HepG2 (cell line): ENCODE results near the gene BAHCC1. TPM values are rescaled to one million over a fixed set of nuclear protein-coding genes. Genes with fewer than 3 reads are reported as not detected.
A peak's percentile ranks its signal among the peaks of the same experiment; 100 is the strongest.

Source experiments
- ATAC-seq: fragments of 200-7000 bp; cut with Tn5 transposase; 3 replicates; pipeline ENCODE4 v1.9.1; 2020; ENCODE audit warnings: mild to moderate bottlenecking, moderate library complexity
- BruUV-seq: library from RNA; stranded (reverse); fragments of 400-500 nt; replicated peaks from 2 replicates; lab custom pipeline; 2021; lab: Mats Ljungman, UMichigan
- CTCF ChIA-PET: fragments of 300-600 bp; formaldehyde crosslinking; extraction: SDS; loops from one replicate; lab custom pipeline; 2021; ENCODE audit warnings: low total read pairs, inconsistent platforms, low intra/inter-chr PET ratio; lab: Yijun Ruan, JAX
- POLR2A ChIA-PET: fragments of 350-600 bp; sonication (Branson Sonifier 250); formaldehyde crosslinking; loops from one replicate; lab custom pipeline; 2020; ENCODE audit warnings: antibody characterized with exemption, inconsistent platforms; lab: Yijun Ruan, JAX
- DNase-seq: peaks from one replicate; pipeline ENCODE4 v3.0.0-alpha.2; 2015; ENCODE audit warnings: low spot score
- FAIRE-seq: peaks from 3 replicates; lab custom pipeline; 2011; peaks lifted over from hg19 to GRCh38; lab: Jason Lieb, UNC
- H2AFZ ChIP-seq: one replicate; pipeline ENCODE4 v1.6.1; 2011; ENCODE audit warnings: low read length, inconsistent platforms
- H3K27ac ChIP-seq: fragments of 300-600 bp; 3 replicates; pipeline ENCODE4 v1.8.0; 2011; ENCODE audit warnings: mixed run types, mild to moderate bottlenecking, mixed read lengths, low read length, inconsistent platforms; ENCODE audit not compliant: insufficient read depth; ENCODE audit errors: extremely low read length
- H3K27me3 ChIP-seq, 2 experiments: fragments of 200-600 bp in 1 of 2; 2 replicates in 1 of 2; 3 replicates in 1 of 2; pipeline versions ENCODE4 v1.6.0 to v1.8.0; 2011; ENCODE audit warnings: low read length in 2 of 2, mild to moderate bottlenecking in 2 of 2, moderate library complexity in 2 of 2, inconsistent platforms in 1 of 2; ENCODE audit not compliant: insufficient read depth in 2 of 2, control insufficient read depth in 1 of 2
- H3K36me3 ChIP-seq, 2 experiments: fragments of 200-600 bp in 1 of 2; replicated peaks in 1 of 2; 2 replicates in 1 of 2; 3 replicates in 1 of 2; pipeline versions ENCODE4 v1.5.1 to v1.8.0; 2011; ENCODE audit warnings: low read length in 2 of 2, inconsistent platforms in 1 of 2; ENCODE audit not compliant: insufficient read depth in 2 of 2, control insufficient read depth in 1 of 2
- H3K4me1 ChIP-seq: 2 replicates; pipeline ENCODE4 v1.5.1; 2012; ENCODE audit warnings: low read length, inconsistent platforms; ENCODE audit not compliant: insufficient read depth
- H3K4me2 ChIP-seq: 2 replicates; pipeline ENCODE4 v1.6.0; 2011; ENCODE audit warnings: low read depth, low read length, inconsistent platforms
- H3K4me3 ChIP-seq, 3 experiments: fragments of 200-600 bp in 1 of 3; sonication (generic), shearing (Covaris generic) in 1 of 3; replicated peaks in 1 of 3; 2 replicates each; pipeline ENCODE4 v1.5.1; 2011 to 2016; ENCODE audit warnings: low read length in 3 of 3, inconsistent platforms in 2 of 3, low read depth in 2 of 3, mild to moderate bottlenecking in 2 of 3, control low read depth in 1 of 3, mixed read lengths in 1 of 3; ENCODE audit not compliant: insufficient read depth in 1 of 3
- H3K79me2 ChIP-seq: one replicate; pipeline ENCODE4 v1.6.1; 2011; ENCODE audit warnings: low read length, inconsistent platforms; ENCODE audit not compliant: insufficient read depth
- H3K9ac ChIP-seq: 2 replicates; pipeline ENCODE4 v1.6.0; 2011; ENCODE audit warnings: mild to moderate bottlenecking, low read depth, low read length, inconsistent platforms; ENCODE audit not compliant: insufficient read depth
- H3K9me3 ChIP-seq: 2 replicates; pipeline ENCODE4 v1.5.1; 2012; ENCODE audit warnings: mild to moderate bottlenecking, low read length
- H4K20me1 ChIP-seq: 2 replicates; pipeline ENCODE4 v1.6.0; 2011; ENCODE audit warnings: inconsistent platforms, mild to moderate bottlenecking, low read length, moderate library complexity; ENCODE audit not compliant: insufficient read depth
- AGO2 ChIP-seq: fragments of 200-400 bp; formaldehyde crosslinking; optimal IDR thresholded peaks from 2 replicates; pipeline ENCODE3; 2017; ENCODE audit warnings: mild to moderate bottlenecking, low read depth, low read length, moderate library complexity
- CREM ChIP-seq, 2 experiments: sonication (generic) in 1 of 2; formaldehyde crosslinking in 1 of 2; IDR thresholded peaks; 2 replicates each; pipeline versions ENCODE4 v1.4.0 to v1.6.1; 2016 to 2020; ENCODE audit warnings: antibody characterized with exemption in 1 of 2, mild to moderate bottlenecking in 1 of 2, missing genetic modification reagents in 1 of 2
- GTF3A ChIP-seq: sonication (generic); formaldehyde crosslinking; conservative IDR thresholded peaks from 2 replicates; pipeline ENCODE4 v1.4.0; 2020; ENCODE audit warnings: mild to moderate bottlenecking, missing genetic modification reagents
- HOMEZ ChIP-seq: IDR thresholded peaks from 2 replicates; pipeline ENCODE4 v1.6.1; 2016; ENCODE audit warnings: low read depth
- MYPOP ChIP-seq: sonication (generic); formaldehyde crosslinking; IDR thresholded peaks from 2 replicates; pipeline ENCODE4 v1.8.1; 2023; ENCODE audit warnings: mild to moderate bottlenecking, moderate library complexity, missing genetic modification reagents
- NCOA1 ChIP-seq: sonication (generic); formaldehyde crosslinking; IDR thresholded peaks from 2 replicates; pipeline ENCODE4 v1.9.0; 2021; ENCODE audit warnings: missing genetic modification reagents
- PRMT3 ChIP-seq: sonication (generic); formaldehyde crosslinking; IDR thresholded peaks from 2 replicates; pipeline ENCODE4 v1.8.1; 2022; ENCODE audit warnings: low read depth, mild to moderate bottlenecking, moderate library complexity, missing genetic modification reagents, borderline replicate concordance
- RFX1 ChIP-seq: fragments of 450-650 bp; IDR thresholded peaks from 2 replicates; pipeline ENCODE4 v1.6.1; 2017
- THAP9 ChIP-seq: sonication (generic); formaldehyde crosslinking; IDR thresholded peaks from 2 replicates; pipeline ENCODE4; 2020; ENCODE audit warnings: missing genetic modification reagents, mild to moderate bottlenecking, borderline replicate concordance
- TRIM24 ChIP-seq: sonication (generic); formaldehyde crosslinking; IDR thresholded peaks from 2 replicates; pipeline ENCODE4 v1.8.0; 2022; ENCODE audit warnings: mild to moderate bottlenecking, missing genetic modification reagents
- ZNF282 ChIP-seq: fragments of 450-650 bp; IDR thresholded peaks from 2 replicates; pipeline ENCODE4 v1.6.1; 2018; ENCODE audit not compliant: partially characterized antibody
- ZNF570 ChIP-seq: sonication (generic); formaldehyde crosslinking; IDR thresholded peaks from 2 replicates; pipeline ENCODE4 v1.4.0; 2020; ENCODE audit warnings: mild to moderate bottlenecking, missing genetic modification reagents, borderline replicate concordance
- ZNF572 ChIP-seq: sonication (generic); formaldehyde crosslinking; IDR thresholded peaks from 2 replicates; pipeline ENCODE4 v1.5.1; 2020; ENCODE audit warnings: mild to moderate bottlenecking, missing genetic modification reagents
- ZNF605 ChIP-seq: sonication (generic); formaldehyde crosslinking; IDR thresholded peaks from 2 replicates; pipeline ENCODE4 v1.8.0; 2022; ENCODE audit warnings: mild to moderate bottlenecking, missing genetic modification reagents
- ZNF816 ChIP-seq: sonication (generic); formaldehyde crosslinking; IDR thresholded peaks from 2 replicates; pipeline ENCODE4 v1.8.0; 2022; ENCODE audit warnings: missing genetic modification reagents, mild to moderate bottlenecking, borderline replicate concordance
- ZNF891 ChIP-seq: sonication (generic); formaldehyde crosslinking; IDR thresholded peaks from 2 replicates; pipeline ENCODE4 v1.5.0; 2020; ENCODE audit warnings: mild to moderate bottlenecking, missing genetic modification reagents
- ZSCAN21 ChIP-seq: sonication (generic); formaldehyde crosslinking; IDR thresholded peaks from 2 replicates; pipeline ENCODE4 v1.8.0; 2022; ENCODE audit warnings: mild to moderate bottlenecking, missing genetic modification reagents, moderate library complexity, borderline replicate concordance
- ZSCAN30 ChIP-seq: sonication (generic); formaldehyde crosslinking; IDR thresholded peaks from 2 replicates; pipeline ENCODE4 v1.5.0; 2020; ENCODE audit warnings: mild to moderate bottlenecking, missing genetic modification reagents
- whole genome bisulfite sequencing: methylation state at CpG from one replicate; pipeline ENCODE4 v1.1.6; 2017; ENCODE audit warnings: low lambda C conversion rate; 5-methylcytosine and 5-hydroxymethylcytosine counted together
- in situ Hi-C: cut with HindIII; loops from 2 replicates; pipeline ENCODE4 v1.10.0; 2017; ENCODE audit warnings: low pct_unique_long_range_greater_than_20kb; ENCODE audit not compliant: extremely low pct_ligation_motif_present
- intact Hi-C: fragments of 100-400 bp; cut with micrococcal nuclease; formaldehyde crosslinking; loops from one replicate; pipeline ENCODE4 v1.10.0; 2022; ENCODE audit not compliant: unreplicated experiment
- polyA plus RNA-seq, 8 experiments: library from polyadenylated mRNA; depleted of rRNA in 3 of 8; stranded (reverse) in 7 of 8; unstranded in 1 of 8; fragments of >200 nt; fragmentation: Illumina TruSeq in 4 of 8; extraction: Trizol in 4 of 8; gene quantifications; 2 replicates each; pipeline versions ENCODE4 v1.2.1 to v1.2.3, GENCODE V29; 2011 to 2016; ENCODE audit warnings: low read depth in 4 of 8, missing spikeins in 1 of 8, mixed read lengths in 1 of 8; ENCODE audit not compliant: insufficient read depth in 1 of 8
- total RNA-seq, 5 experiments: library from RNA; depleted of rRNA; stranded (reverse); fragments of >200 nt; fragmentation: Illumina TruSeq; extraction: Trizol; gene quantifications; 2 replicates each; pipeline ENCODE4 v1.2.3, GENCODE V29; 2016; ENCODE audit warnings: low read depth in 1 of 5

Gene BAHCC1
- total and polyA plus RNA-seq, 2 of the 13 experiments (the other 11 are each of a cell fraction or from before 2014, with no cell fraction given) = 1.4 to 1.7 TPM

- Histone ChIP-seq H3K79me2 (no peaks in the 10 kb centered on the region), H3K9ac (peak overlapping the region; percentile 76), H3K27ac (peak overlapping the region; percentile 39), H3K4me2 (peak overlapping the region; percentile 81), H3K9me3 (no peaks in the 10 kb centered on the region), H3K4me1 (peaks cover 78% of the 10 kb centered on the region), H4K20me1 (no peaks in the 10 kb centered on the region), H3K4me3 (peak overlapping the region; percentile 38 to 65 (median 55); a peak in 4 of 6 replicates), H3K27me3 (peaks cover 2 to 23% of the 10 kb centered on the region in 2 experiments; a peak in 4 of 5 replicates), H3K36me3 (no peaks in the 10 kb centered on the region), H2AFZ (no peak overlapping the region)
- 33% methylated on average over 20 of the region's 52 CpGs for WGBS
- in situ Hi-C loops = no loop called here
- FAIRE-seq (no peak), ATAC-seq (no peak; the same call in 2 of the 3 replicates), DNase-seq (no peak)
- intact Hi-C loops = no loop called here
- POLR2A ChIA-PET = interaction anchor here (0.5 to 1.6 kb wide), 4 partner anchors 19 to 193 kb away, joined by 3 to 6 read pairs (median 4); partner anchors contain the start of genes ACTG1, BAHCC1 and SLC38A10
- CTCF ChIA-PET = no interaction called here
- BruUV-seq = no TSS peak
- TF ChIP-seq ZNF282 = no peak
- TF ChIP-seq GTF3A (CRISPR knock-in tag) = no peak
- TF ChIP-seq THAP9 (CRISPR knock-in tag) = peak; percentile 15; the same call in 1 of the 2 replicates
- 0 out of 2 replicates have a peak, but pooled peaks have one; percentile 14 for TF ChIP-seq ZNF572 (CRISPR knock-in tag)
- TF ChIP-seq ZSCAN30 (CRISPR knock-in tag) = no peak
- no peak for TF ChIP-seq ZNF570 (CRISPR knock-in tag)
- TF ChIP-seq NCOA1 (CRISPR knock-in tag) = peak; percentile 3; the same call in 1 of the 2 replicates
- no peak for TF ChIP-seq HOMEZ (CRISPR knock-in tag)
- no peak for TF ChIP-seq TRIM24
- no peak for TF ChIP-seq MYPOP (CRISPR knock-in tag)
- TF ChIP-seq ZNF605 (CRISPR knock-in tag) = no peak
- no peak for TF ChIP-seq ZNF816
- peak; percentile 83 for TF ChIP-seq AGO2
- TF ChIP-seq PRMT3 (CRISPR knock-in tag) = no peak
- TF ChIP-seq ZNF891 = no peak
- TF ChIP-seq RFX1 = no peak
- TF ChIP-seq ZSCAN21 (CRISPR knock-in tag) = no peak
- TF ChIP-seq CREM (IDR thresholded peaks at IDR 0.05) = no peak
- no peak for TF ChIP-seq CREM (CRISPR knock-in tag; IDR thresholded peaks at IDR 0.05)
These were observed 93.1 kb downstream of the BAHCC1 start for GRCh38 chr17:81488276-81488860.
